ENCODE measurements around the gene PTPRD.

- TF ChIP-seq CTCF (IDR thresholded peaks at IDR 0.05; ENCODE audit: insufficient read depth, low read length, poor library complexity, severe bottlenecking) = no peak
- TF ChIP-seq EZH2phosphoT487 (conservative IDR thresholded peaks at IDR 0.05; ENCODE audit: low read length) = no peak
Observed at GRCh38 chr9:9410736-9411135, 1202.1 kb downstream of the PTPRD start.
